Lower lobe of right lung (tissue), 2 donors: ENCODE measurements around the gene HSP90AB1. TPM values are rescaled to one million over a fixed set of nuclear protein-coding genes. Genes with fewer than 3 reads are reported as not detected.
A peak's percentile ranks its signal among the peaks of the same experiment; 100 is the strongest.

Experiments used
- ATAC-seq, 2 donors: fragments of 200-7000 bp; cut with Tn5 transposase; one replicate each; pipeline ENCODE4 v1.9.1; 2020 to 2022; ENCODE audit warnings: mild to moderate bottlenecking in 2 of 2, moderate library complexity in 2 of 2
- DNase-seq: peaks from one replicate; pipeline ENCODE4 v3.0.0-alpha.2; 2020
- H3K27ac ChIP-seq: fragments of 200-600 bp; one replicate; pipeline ENCODE4 v1.8.0; 2022
- H3K27me3 ChIP-seq: fragments of 200-600 bp; one replicate; pipeline ENCODE4 v1.8.0; 2022; ENCODE audit warnings: low read depth
- H3K36me3 ChIP-seq: fragments of 200-600 bp; one replicate; pipeline ENCODE4 v1.8.0; 2022; ENCODE audit warnings: mild to moderate bottlenecking
- H3K4me1 ChIP-seq: fragments of 200-600 bp; one replicate; pipeline ENCODE4 v1.8.0; 2022
- H3K4me3 ChIP-seq: fragments of 200-600 bp; one replicate; pipeline ENCODE4 v1.8.0; 2022; ENCODE audit warnings: mild to moderate bottlenecking
- H3K9me3 ChIP-seq: fragments of 200-600 bp; one replicate; pipeline ENCODE4 v1.8.0; 2022
- intact Hi-C: fragments of 100-400 bp; cut with DNase I; formaldehyde crosslinking; loops from one replicate; pipeline ENCODE4 v1.11.0; 2022
- total RNA-seq: library from RNA; stranded (reverse); fragmentation: NEBNext Ultra II Directional; extraction: Animal tissue kit (Norgen Biotek cat#: 25700); gene quantifications from one replicate; pipeline ENCODE4 v1.2.1, GENCODE V29; 2021
- TF ChIP-seq, protein P1 (sequence below): fragments of 200-600 bp; IDR thresholded peaks from one replicate; pipeline ENCODE4 v1.8.0; 2022; ENCODE audit warnings: antibody characterized with exemption, mild to moderate bottlenecking
- donor health status: DM: no; HTN: yes; CAD: no; lungs with severe emphysema.

Gene HSP90AB1
- total RNA-seq, 1 donor from 2014 or later: 680 TPM

DNA sequence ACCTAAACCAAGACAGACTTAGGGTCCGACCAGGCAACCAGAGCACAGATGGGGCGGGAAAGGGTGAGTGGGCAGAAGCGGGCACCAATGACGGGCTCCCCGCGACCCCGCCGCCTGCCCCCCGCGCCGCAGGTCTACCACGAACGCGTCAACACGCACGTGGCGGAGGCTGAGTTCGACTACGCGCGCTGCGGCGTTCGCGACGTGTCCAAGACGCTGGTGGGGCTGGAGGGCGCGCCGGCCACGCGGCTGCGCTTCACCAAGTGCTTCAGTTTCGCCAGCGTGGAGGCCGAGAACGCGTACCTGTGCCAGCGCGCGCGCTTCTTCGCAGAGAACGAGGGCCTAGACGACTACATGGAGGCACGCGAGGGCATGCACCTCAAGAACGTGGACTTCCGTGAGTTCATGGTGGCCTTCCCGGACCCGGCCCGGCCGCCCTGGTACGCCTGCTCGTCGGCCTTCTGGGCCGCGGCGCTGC lies 28.4 kb downstream of the HSP90AB1 start:
- intact Hi-C loops: no loop called here
- Histone ChIP-seq H3K4me3 (peak overlapping the region; percentile 39), H3K27me3 (peaks cover 67% of the 10 kb centered on the region), H3K9me3 (no peaks in the 10 kb centered on the region), H3K27ac (no peak overlapping the region), H3K4me1 (peaks cover 4% of the 10 kb centered on the region), H3K36me3 (no peaks in the 10 kb centered on the region)
- no peak for DNase-seq
- TF ChIP-seq, protein P1, sequence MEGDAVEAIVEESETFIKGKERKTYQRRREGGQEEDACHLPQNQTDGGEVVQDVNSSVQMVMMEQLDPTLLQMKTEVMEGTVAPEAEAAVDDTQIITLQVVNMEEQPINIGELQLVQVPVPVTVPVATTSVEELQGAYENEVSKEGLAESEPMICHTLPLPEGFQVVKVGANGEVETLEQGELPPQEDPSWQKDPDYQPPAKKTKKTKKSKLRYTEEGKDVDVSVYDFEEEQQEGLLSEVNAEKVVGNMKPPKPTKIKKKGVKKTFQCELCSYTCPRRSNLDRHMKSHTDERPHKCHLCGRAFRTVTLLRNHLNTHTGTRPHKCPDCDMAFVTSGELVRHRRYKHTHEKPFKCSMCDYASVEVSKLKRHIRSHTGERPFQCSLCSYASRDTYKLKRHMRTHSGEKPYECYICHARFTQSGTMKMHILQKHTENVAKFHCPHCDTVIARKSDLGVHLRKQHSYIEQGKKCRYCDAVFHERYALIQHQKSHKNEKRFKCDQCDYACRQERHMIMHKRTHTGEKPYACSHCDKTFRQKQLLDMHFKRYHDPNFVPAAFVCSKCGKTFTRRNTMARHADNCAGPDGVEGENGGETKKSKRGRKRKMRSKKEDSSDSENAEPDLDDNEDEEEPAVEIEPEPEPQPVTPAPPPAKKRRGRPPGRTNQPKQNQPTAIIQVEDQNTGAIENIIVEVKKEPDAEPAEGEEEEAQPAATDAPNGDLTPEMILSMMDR: no peak
- ATAC-seq: no peak

DNA sequence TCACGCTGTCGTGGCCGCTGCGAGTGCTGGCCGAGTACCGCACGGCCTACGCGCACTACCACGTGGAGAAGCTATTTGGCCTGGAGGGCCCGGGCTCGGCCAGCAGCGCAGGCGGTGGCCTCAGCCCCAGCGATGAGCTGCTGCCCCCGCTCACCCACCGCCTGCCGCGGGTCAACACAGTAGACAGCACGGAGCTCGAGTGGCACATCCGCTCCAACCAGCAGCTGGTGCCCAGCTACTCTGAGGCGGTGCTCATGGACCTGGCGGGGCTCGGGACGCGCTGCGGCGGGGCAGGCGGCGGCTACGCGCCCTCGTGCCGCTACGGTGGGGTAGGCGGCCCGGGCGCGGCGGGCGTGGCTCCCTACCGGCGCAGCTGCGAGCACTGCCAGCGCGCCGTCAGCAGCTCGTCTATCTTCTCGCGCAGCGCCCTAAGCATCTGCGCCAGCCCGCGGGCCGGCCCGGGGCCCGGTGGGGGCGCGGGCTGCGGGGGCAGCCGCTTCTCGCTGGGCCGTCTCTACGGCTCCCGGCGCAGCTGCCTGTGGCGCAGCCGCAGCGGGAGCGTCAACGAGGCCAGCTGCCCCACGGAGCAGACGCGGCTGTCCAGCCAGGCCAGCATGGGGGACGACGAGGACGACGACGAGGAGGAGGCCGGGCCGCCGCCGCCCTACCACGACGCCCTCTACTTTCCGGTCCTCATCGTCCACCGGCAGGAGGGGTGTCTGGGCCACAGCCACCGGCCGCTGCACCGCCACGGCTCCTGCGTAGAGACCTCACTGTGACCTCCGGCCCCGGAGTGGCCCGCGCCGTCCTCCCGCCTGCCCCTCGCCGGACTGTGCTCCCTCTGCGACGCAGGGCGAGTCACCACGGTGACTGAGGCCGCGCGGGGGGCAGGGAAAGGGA lies 29.1 kb downstream of the HSP90AB1 start:
- peak overlapping the region; percentile 39 for H3K4me3 ChIP-seq
- no peaks in the 10 kb centered on the region for H3K36me3 ChIP-seq
- ATAC-seq (peak; percentile 35 to 68), DNase-seq (no peak)
- TF ChIP-seq, protein P1: no peak
- intact Hi-C loops: no loop called here
- H3K4me1 ChIP-seq: peaks cover 4% of the 10 kb centered on the region
- H3K27ac ChIP-seq: no peak overlapping the region
- H3K9me3 ChIP-seq: no peaks in the 10 kb centered on the region
- H3K27me3 ChIP-seq: peaks cover 65% of the 10 kb centered on the region

DNA sequence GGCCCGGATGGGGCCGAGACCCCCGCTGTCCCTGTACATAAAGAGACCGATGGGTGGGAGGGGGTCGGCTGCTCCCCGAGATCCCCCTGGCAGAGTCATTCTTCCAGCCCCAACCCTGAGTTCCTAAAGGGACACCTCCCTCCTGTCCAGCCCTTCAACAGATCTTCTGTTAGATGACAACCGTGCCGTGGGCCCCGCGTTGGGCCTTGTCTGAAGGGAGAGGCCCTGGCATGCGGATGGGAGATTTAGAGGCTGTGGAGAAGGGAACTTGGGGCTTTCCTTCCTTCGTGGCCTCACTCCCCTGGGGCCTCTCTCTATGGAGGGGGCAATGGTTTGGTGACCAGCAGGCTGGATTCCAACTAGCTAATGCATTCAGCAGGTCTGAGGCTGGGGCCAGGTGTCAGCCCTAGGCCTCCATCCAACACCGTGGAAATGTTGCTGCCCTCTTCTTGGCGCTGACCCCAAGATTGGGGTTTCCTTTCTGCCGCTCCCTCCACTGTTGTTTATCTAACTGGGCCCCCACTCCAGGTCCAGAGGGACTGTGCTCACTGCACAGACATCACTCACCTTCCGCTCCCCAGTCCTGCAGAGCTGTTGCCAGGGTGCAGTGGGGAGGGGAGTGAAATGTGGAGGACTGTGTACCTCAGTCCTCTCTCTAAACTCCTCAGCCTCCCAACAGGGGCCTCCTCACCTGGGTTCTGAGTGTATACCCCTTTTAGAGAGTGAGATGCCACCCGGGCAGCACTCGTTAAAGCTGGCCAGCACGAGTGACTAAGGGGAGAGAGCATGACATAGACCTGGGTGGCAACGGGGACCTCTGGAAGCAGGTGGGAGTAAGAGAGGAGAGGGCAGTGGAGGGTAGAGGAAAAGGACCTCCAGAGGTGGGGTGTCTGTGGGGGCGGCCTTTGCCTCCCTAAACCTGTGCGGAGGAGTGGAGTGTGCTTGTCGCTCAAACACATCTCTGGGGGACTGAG lies 30.1 kb downstream of the HSP90AB1 start:
- ATAC-seq: no peak
- no peak overlapping the region for H3K27ac ChIP-seq
- H3K4me1 ChIP-seq: peaks cover 4% of the 10 kb centered on the region
- no peaks in the 10 kb centered on the region for H3K9me3 ChIP-seq
- TF ChIP-seq, protein P1: no peak
- intact Hi-C loops: no loop called here
- peaks cover 57% of the 10 kb centered on the region for H3K27me3 ChIP-seq
- H3K36me3 ChIP-seq: no peaks in the 10 kb centered on the region
- no peak for DNase-seq
- no peak overlapping the region for H3K4me3 ChIP-seq

DNA sequence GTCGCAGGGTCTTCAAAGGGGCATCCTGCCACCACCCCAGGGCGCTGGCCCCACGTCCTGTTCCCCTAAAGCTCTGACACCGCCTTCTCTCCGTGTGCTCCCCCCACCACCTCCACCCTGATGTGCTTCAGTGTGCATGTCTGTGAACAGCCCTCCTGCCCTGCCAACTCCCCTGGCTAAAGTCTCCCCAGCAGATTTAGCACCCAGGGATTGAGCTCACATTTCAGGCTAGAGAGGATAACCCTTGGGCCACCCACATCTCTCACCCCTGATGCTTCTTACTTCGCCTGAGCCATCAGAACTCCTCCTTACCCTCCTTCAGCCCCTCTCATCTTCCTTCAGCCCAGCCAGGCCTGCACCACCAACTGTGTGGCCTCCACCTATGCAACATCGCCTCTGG lies 30.9 kb downstream of the HSP90AB1 start:
- ATAC-seq (no peak), DNase-seq (no peak)
- Histone ChIP-seq H3K4me3 (no peak overlapping the region), H3K4me1 (peaks cover 4% of the 10 kb centered on the region), H3K27ac (no peak overlapping the region), H3K27me3 (peaks cover 49% of the 10 kb centered on the region), H3K36me3 (no peaks in the 10 kb centered on the region), H3K9me3 (no peaks in the 10 kb centered on the region)
- TF ChIP-seq, protein P1: no peak
- intact Hi-C loops: no loop called here

DNA sequence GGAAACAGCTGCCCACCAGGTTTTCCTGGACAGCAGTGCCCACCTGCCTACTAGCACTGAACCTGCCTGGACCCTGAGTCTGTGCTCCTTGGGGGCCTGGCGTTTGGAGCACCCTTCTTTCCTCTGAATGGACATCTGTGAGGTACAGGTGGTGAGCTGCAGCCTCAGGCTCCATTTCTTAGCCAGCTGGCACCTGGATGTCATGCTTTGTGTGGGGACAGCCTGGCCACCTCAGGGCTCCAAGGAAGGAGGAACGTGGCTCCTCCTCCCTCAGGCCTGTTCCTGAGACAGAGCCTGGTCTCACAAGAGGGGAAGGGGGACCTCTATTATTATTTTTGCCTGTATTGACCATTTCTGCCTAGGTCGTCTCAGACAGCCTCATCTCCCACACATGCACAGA lies 31.4 kb downstream of the HSP90AB1 start:
- H3K27me3 ChIP-seq: peaks cover 44% of the 10 kb centered on the region

More for the DNA sequence above, 31.4 kb downstream of the HSP90AB1 start:
- Histone ChIP-seq H3K4me1 (peaks cover 4% of the 10 kb centered on the region), H3K9me3 (no peaks in the 10 kb centered on the region), H3K4me3 (no peak overlapping the region), H3K27ac (no peak overlapping the region), H3K36me3 (no peaks in the 10 kb centered on the region)
- intact Hi-C loops: no loop called here
- TF ChIP-seq, protein P1: no peak
- ATAC-seq: no peak
- DNase-seq: no peak
